NCI-H2081 treated with DMSO at 0.1 percent for 48 hours (cell line): ENCODE data around the gene ALPK1.
"Not testable (repeated sequence)": the region's sequence is repeated elsewhere in the genome, so short reads cannot be mapped to it uniquely, and the experiment has no call there.

Experiments
- DNase-seq: peaks from one replicate; lab custom pipeline; 2025; lab: John Stamatoyannopoulos, UW

Gene ALPK1

DNA sequence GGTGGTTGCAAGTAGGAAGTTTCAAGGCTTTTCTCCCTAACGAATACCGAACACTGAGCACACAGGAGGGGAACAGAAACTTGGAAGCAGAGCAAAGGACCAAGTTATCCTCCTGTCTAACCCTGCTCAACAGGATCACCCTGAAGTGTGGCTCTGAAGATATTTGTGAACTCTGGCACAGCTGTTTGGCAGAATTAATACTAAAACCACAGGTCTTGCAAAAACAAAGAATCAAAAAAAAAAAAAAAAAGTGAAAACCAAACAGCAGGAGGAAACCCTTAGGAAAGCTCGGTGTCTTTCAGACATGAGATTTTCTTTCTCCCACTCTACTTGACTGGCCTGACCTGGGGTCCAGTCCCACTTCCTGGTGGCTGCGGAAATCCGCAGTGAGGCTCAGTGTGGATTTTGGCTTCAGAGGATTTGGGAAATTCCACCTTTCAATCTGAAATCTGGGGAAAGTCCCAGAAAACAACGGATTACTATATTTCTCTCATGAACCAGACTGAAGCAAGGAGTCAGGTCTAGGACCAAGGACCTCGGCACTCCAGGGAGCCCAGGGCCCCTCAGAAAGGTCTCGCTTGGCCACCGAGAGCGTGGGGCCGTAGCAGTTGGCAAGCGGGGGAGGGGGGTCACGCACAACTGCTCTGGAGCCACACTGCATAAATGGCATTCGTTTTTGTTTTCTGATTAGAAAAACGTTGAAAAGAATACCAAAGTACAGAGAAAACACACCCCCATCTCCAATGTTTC is 12.3 kb upstream of the ALPK1 start:
- no peak for DNase-seq

DNA sequence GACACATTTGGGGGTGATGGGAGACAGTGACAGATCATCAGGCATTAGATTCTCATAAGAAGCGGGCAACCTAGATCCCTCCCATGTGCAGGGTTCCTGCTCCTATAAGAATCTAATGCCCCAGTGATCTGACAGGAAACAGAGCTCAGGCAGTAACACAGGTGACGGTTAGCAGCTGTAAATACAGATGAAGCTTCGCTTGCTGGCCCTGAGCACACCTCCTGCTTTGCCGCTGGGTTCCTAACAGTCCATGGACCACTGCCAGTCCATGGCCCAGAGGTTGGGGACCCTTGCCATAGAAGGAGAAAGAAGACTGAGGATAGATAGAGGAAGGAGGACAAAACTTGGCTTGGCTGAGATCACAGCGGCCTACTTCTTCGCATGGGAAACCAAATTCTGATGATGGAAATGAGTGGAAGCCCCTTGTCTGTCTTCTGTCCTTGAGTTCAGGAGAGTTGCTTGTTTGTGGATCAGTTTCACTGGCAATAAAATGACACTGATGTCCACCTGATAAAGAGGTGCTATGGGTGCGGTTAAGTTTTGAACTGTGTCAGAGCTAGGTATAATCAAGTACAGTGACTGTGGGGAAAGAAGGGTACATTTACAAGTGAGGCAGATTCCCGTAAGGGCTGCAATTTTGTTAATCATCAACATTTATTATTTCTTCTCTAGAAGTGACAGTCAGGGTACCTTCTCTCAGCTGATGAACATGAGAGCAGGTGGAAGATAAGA is 9.7 kb upstream of the ALPK1 start:
- DNase-seq, result no peak

DNA sequence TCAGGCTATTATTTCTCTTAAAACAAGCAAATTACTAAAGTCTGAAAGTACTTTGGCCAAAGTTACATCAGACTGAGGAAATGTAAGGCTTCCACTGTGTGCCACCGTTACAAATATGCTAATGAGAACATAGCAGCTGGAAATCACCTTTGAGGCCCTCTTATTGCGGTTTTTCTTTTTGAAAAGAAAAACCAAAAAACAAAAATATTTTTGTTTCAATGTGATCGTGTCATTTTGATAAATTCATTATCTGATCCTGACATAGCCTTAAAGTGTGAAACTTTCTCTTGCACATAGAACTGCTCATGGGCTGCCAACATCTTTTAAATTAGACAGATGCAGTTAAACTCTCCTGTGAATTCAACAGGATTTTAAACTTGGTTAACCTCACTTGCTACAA is 8.7 kb upstream of the ALPK1 start:
- no peak for DNase-seq

DNA sequence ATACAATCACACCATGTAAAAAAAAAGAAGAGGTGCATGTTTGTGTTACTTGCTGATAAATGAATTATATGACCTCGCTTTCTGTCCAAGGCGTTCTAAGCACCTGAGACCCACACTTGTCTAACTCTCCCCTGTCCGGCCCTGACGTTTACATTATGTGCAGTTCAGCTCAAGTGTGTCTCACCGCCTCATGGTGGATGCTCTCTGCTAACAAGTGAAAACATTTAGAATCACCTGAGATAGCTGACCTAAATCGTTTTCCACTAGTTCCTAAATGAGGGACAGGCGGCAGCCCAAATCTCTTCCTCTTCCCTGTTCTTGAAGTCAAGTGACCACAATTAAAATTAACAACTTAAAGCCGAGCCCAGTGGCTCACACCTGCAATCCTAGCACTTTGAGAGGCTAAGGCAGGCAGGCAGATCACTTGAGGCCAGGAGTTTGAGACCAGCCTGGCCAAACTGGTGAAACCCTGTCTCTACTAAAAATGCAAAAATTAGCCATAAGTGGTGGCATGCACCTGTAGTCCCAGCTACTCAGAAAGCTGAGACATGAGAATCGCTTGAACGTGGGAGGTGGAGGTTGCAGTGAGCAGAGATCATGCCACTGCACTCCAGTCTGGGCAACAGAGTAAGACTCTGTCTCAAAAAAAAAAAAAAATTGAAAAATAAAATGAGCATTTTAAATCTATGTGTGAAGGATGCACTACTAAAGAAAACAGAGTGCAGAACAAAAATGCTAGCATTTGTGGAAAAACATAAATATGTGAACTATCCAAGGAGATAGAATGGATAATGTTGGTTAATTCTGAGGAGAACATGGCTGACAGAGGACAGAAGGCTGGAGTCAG is 7.5 kb upstream of the ALPK1 start:
- no peak for DNase-seq

DNA sequence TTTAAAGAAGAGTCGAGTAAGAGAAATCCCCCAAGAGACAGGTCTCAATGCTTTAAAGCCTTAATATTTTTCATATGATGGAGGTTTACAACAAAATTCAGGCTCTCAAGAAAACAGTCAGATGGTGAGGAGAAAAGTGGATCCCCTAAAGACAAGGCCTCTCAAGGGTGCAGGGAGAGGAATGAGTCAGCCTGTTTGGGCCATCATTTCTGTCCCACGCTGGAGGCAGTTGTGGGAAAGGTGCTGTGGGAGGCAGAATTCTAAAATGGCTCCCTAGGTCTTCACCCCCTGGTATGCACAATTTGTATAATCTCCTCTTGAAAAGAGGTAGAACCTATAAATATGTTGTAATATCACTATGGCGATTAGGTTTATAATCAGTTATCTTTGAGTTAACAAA is 6.8 kb upstream of the ALPK1 start:
- no peak for DNase-seq

DNA sequence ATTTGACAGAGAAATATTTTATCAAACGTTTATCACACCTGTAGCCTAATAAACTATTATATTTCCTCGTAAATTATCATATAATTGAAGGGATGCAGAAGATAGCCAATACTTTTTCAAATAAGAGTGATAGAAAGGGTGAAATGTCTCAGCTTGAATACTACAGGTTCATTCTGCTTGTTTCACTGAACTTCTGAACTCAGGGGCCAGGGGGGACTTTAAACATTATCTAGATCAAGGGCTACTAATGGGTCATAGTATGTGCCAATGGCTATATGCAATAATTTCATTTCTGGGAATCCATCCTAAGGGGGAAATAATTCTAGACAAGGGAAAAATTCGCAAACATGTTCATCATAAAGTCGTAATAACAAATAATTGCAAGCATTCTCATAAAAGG is 2.6 kb downstream of the ALPK1 start:
- no peak for DNase-seq

DNA sequence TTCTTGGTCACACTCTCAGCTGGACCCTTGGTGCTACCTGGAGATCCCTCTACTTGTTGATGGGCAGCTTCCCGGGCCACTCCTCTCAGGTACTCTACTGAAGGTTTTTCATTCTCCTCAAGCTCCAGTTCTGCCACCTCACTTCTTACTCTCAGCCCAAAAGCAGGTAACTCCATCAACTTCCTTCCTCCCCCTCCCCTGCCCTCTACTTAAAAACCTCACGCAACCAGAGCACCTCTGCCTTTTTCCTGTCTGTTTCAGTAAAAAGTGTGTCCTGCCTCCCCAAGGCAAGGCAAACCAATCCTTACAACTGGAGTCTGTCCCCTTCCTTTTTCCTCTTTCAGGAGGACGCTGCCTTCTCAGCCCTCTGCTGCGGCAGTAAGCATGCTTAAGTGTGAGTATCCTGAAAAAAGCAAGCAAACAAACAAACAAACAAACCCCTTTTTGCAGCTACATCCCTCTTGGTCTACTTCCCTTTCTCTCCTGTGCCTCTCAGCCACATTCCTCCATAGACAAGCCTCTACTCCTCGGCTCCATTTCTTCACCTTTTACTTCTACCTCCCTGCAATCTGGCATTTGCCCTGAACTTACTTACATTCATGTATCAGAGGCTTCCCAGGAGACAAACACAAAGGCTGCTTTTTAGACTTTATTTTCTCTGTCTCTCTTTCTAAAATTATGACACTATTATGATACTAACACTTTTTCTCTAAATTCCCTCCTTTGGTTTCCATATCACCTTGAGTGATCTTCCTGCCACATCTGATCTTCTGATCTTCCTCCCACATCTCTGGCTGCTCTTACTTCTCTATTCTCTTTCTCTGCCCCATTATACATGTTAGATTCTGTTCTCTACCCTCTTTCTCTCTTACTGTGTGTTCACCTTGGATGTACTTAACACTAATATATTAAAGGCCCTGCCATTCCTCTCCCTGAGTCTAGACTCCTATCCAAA is 5.4 kb downstream of the ALPK1 start:
- no peak for DNase-seq

DNA sequence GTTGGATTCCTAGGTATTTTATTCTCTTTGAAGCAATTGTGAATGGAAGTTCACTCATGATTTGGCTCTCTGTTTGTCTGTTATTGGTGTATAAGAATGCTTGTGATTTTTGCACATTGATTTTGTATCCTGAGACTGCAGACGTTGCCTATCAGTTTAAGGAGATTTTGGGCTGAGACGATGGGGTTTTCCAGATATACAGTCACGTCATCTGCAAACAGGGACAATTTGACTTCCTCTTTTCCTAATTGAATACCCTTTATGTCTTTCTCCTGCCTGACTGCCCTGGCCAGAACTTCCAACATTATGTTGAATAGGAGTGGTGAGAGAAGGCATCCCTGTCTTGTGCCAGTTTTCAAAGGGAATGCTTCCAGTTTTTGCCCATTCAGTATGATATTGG is 8.3 kb downstream of the ALPK1 start:
- not testable (repeated sequence) for DNase-seq

DNA sequence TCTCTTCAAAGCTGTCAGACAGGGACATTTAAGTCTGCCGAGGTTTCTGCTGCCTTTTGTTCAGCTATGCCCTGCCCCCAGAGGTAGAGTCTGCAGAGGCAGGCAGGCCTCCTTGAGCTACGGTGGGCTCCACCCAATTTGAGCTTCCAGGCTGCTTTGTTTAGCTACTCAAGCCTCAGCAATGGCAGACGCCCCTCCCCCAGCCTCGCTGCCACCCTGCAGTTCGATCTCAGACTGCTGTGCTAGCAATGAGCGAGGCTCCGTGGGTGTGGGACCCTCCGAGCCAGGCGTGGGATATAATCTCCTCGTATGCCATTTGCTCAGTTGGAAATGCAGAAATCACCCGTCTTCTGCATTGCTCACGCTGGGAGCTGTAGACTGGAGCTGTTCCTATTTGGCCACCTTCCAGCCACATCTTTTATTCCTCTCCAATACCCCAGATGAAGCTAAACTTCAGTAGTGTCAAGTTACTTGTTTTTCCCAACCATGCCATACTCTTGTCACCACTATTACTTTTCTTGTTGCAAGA is 12.2 kb downstream of the ALPK1 start:
- not testable (repeated sequence) for DNase-seq

DNA sequence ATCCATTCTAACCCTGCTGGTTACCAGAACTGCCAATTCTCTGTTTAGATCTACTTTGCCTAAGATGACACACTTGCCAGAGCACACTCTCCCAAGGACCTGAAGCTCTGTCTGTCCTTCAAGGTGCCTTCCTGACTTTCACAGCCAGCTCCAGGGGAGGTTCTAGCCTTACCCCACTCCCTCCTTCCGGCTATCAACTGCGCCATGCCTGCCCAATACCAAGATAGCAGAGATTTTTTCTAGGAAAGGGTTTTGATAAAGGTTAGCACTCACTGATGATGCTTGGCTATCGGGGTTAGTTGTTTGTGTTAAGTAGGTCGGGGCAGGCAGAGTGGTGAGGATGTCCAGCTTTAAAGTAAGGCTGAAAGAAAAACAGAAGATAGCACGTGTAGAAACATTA is 14.3 kb downstream of the ALPK1 start:
- no peak for DNase-seq

DNA sequence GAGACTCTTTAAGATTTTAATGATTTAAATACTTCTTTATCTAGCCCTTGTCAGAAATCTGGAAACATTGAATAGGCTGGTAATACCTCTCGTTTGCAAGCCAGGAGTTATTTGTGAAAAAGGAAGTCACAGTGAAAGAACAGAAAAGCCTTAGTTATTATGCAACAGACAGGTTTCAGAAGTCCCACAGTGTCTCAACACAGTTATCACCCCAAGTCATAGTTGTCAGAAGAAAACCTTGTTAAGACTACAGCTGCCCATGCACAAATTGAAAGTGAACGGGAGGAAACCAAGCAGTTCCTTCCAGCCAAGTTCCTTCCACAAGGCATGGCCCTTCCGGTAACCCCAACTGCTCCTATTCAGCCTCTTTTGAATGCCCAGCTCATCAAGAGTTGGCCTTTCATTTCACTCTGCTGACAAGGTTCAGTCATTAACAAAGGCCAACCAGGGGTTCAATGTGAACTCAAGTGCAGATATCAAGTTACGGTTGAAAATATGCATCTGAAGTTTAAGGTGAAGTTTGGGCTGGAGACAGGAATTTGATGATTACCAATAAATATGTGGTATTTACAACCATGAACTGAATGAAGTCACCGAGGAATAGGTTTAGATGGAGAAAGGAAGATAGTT is 15.6 kb downstream of the ALPK1 start:
- DNase-seq, result no peak

DNA sequence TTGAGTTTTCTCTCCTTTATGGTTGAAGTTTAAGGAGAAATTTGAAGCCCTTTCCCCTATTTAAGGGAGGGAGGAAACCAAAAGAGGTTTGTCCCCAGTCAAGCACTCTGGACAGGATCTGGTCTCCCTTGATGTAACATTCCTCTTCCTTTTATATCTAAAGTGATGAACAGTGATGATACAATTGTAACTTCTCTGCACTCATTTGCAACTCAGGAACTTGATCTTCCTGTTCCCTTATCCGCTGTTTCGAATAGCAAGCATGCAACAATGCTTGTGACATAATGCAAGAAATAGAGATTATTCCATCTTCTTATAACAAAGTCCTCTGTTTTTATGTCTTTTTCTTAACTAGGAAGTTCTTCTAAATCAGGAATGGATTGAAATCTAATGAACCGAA is 18.3 kb downstream of the ALPK1 start:
- no peak for DNase-seq

DNA sequence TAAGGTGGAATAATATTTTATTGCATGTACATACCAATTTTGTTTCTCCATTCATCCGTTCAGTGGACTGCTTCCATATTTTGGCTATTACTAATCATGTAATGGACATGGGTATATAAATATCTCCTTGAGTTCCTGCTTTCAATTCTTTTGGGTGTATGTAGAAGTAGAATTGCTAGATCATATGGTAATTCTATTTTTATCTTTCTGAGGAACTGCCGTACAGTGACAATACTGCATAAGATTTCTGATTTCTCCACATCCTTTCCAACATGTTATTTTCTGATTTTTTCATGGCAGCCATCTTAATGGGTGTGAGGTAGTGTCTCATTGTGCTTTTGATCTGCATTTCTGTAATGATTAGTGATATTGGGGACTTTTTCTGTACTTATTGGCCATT is 19.2 kb downstream of the ALPK1 start:
- no peak for DNase-seq

DNA sequence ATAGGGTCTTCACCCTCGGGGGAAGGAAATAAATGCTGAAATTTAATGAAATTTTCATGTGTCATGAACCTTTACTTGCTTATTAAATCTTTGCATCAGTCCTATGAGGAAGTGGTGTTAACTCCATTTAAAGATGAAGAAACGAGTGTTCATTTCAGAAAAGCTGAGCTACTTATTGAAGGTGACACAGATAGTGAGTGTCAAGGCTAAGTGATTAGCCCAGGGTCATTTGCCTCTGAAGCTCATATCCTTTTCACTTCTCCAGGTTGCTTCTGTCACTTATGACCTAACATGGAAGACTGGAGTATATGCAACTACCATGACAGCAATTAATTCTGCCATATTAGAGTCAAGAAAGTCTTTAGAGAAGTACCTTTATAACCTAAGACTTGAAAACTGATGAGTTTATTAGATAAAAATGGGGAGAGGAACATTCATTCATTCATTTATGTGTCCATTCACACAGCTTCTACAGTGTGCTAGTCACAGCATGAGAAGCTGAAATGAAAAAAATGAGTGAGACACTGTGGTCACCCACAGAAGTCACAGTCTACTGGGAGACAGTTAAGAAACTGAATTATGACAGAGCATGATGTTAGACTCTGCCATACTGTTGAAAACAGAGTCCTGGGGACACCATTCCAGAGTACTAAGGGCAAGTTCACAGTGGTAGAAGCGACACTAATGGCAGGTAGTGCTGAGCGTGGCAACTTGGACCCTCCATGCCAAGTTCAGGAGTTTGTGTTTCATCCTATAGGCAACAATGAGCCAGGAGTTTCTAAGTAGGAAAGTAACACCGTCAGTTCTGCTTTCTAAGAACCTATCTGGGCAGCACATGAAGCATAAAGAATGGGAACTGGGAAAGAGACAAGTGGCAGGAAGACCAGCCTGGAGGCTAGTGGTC is 21.3 kb downstream of the ALPK1 start:
- no peak for DNase-seq

DNA sequence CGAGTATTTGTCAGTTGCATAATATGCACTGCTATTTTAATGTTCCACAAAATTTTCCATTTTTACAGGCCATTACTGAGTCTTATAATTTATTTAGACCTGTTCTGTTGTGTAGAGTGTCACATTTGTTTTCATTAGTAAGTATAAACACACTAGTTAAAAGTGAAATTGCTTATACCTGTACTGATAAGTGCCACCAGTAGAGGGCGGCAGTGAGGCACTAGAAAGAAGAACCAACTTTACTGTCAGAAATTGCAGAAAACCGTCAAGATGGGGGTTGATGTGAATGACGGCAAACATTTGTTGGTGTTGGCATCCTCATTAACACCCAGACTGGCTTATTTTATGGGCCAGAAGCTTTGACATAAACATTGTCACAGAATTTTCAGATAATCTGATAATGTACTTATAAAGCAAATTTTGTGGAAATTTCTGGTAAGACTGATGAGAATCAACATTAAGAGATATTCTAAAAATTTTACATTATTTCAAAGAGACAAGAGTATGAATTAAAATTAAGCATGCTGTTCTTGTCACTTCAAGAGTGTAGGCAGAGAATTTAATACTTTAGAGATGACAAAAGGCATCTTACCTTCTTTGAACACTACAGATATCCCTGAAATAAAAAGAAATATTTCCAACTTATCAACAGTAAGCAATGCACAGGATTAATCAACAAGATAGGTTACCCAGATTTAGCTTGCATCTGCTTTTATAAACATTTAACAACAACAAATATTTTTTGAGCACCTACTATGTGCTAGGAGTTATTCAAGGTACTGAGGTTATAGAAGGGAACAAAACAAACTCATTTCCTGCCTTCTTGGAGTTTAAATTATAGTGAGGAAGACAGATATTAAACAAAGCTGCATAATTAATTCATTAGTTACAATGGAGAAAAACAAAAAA is 24.9 kb downstream of the ALPK1 start:
- no peak for DNase-seq

DNA sequence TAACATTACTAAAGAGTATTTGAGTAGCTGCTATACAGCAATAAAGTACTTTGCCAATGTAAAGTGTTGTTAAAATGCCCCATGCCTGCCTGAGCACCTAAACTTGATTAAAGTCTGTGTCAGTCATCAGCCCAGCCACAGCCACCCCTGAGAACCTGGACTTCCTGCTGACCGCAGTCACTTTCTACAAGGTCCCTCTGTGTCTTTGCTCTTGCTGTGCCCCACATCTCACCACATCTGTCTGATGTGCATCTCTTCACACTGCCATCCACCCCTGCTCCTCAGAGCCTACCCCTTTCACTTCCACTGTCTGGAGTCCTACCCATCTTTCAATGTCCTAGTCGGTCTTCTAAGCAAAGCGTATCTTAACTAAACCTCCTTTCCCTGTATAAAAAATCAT is 25.7 kb downstream of the ALPK1 start:
- no peak for DNase-seq

DNA sequence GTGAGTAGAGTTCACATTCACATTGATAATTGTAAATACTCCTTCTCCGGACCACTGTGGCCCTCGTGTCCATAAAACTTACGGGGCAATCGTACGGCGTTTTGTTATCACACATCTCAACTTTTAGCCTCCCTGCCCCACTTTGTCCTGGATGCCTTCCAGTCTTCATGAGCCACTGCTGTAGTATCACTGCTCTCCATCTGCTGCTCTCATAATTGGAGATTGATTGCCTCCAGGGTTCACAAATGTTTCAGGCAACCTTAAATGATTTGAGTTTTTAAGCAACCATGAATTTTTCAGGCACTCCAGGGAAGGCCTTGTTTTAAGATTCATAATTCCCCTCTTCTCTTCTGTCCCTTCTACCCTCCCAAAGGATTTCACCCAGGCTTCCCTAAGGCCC is 28.4 kb downstream of the ALPK1 start:
- no peak for DNase-seq

DNA sequence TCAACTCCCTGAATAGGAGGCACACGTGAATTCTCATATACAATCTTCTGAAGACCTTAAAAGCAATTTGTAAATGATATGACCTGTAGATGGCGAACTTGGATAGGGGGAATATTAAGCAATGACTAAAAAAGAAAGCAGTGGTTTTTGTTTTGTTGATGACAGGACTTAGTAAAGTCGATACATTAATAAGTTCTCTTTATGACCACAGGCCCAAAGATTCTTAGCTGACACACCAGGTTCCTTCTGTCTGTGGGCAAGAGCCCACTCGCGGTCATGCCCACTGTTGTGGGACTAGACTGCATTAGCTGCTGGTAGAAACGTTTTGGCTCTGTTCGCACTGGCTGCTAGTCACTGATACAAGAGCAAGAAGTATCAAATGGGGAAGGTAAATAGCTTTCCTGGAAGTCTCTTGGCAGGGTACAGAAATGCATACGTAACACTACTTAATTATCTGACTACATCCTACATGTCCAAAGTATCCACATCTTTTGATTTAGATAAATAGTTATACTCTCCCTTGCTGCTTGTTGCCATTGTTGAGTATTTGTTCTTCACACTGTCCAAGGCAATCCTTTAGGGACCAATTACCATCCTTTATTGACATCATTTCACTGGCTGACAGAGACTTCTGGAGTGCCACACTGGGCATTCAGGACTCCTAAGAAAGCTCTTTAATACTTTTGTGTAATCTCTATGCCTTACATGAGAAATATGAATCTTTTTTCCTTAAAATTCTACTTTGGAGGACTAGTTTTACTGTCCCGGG is 31.0 kb downstream of the ALPK1 start:
- no peak for DNase-seq
